Astrocyte (in vitro differentiated cells and primary cell): ENCODE measurements around the gene ZNF22.

ENCODE experiments used
- CTCF ChIP-seq: IDR thresholded peaks from 2 replicates; pipeline ENCODE4 v1.5.1; 2011; ENCODE audit warnings: low read depth, mild to moderate bottlenecking, inconsistent platforms, low read length, moderate library complexity; ENCODE audit not compliant: insufficient read depth
- EZH2 ChIP-seq: IDR thresholded peaks from 2 replicates; pipeline ENCODE4 v1.6.1; 2012; ENCODE audit warnings: mild to moderate bottlenecking, low read length, inconsistent platforms; ENCODE audit not compliant: insufficient read depth

GRCh38 chr10:44985175-44985681 is 15.5 kb upstream of the ZNF22 start:
- TF ChIP-seq CTCF (no peak), EZH2 (no peak)
